Nephron progenitor cell (in vitro differentiated cells): Measurements from ENCODE around the gene HOXC12.

ENCODE experiments used
- DNase-seq: peaks from one replicate; pipeline ENCODE4 v3.0.0; 2021
- H3K27ac Mint-ChIP-seq: 2 replicates; pipeline ENCODE4 v1.8.0; 2021; ENCODE audit warnings: mild to moderate bottlenecking, moderate library complexity, mixed read lengths
- H3K27me3 Mint-ChIP-seq: 2 replicates; pipeline ENCODE4 v1.8.0; 2021; ENCODE audit warnings: mild to moderate bottlenecking, low read depth, mixed read lengths; ENCODE audit not compliant: poor library complexity
- H3K36me3 Mint-ChIP-seq: 2 replicates; pipeline ENCODE4 v1.8.0; 2021; ENCODE audit warnings: low read depth, mixed read lengths
- H3K4me1 Mint-ChIP-seq: 2 replicates; pipeline ENCODE4 v1.8.0; 2021; ENCODE audit warnings: mixed read lengths
- H3K4me3 Mint-ChIP-seq: 2 replicates; pipeline ENCODE4 v1.8.0; 2021; ENCODE audit warnings: mild to moderate bottlenecking, moderate library complexity, mixed read lengths
- H3K9me3 Mint-ChIP-seq: 2 replicates; pipeline ENCODE4 v1.8.0; 2021; ENCODE audit warnings: mild to moderate bottlenecking, moderate library complexity, mixed read lengths
- TF ChIP-seq, protein P1 (sequence below): fragments of 200-600 bp; sonication (generic); IDR thresholded peaks from 2 replicates; pipeline ENCODE4 v1.5.0; 2021; ENCODE audit warnings: antibody characterized with exemption

Gene HOXC12

DNA sequence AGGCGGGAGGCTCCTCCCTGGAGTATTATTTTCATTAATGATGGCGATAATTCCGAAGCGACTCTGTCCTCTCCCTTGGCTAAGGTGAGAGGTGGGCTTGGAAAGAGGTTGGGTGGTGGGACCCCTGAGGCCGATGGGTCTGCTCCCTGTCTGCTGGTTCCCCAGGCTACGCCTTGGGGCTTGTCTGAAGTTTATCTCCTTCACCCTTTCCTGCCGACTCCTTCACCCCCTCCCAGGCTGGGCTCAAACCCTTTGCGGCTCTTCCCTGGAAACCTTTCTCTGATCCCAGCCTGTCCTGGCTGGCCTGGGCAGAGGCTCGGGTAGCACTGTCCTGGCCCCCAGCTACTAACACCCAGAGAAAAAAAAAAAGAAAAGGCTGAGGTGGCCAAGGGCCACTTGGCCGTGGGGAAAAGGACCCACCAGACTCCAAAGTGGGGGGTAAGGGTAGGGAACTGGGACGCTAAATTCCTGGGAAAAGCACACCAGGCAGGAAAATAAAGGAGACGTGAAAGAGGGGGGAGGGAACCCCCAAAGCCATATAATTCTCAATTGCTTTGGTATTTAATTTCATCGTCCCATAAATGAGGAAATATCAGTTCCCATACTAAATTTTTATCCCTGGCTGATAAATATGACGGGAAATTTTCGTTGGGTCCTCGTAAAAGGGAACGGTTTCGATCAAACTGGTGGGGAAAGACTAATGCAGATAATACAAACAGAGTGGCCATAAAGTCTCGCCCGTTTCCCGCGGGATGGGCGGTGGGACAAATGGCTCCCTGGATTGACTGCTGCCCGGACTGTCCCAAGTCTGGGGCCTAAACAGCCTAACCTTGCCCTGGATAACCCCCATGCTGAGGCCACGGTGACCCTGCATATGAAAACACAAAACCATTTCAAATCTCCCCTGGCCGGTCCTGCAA is 28.2 kb downstream of the HOXC12 start:
- peaks cover 18% of the 10 kb centered on the region for H3K36me3 Mint-ChIP-seq
- H3K9me3 Mint-ChIP-seq, result no peaks in the 10 kb centered on the region
- DNase-seq, result no peak
- H3K27ac Mint-ChIP-seq, result peak overlapping the region; percentile 95
- TF ChIP-seq, protein P1, sequence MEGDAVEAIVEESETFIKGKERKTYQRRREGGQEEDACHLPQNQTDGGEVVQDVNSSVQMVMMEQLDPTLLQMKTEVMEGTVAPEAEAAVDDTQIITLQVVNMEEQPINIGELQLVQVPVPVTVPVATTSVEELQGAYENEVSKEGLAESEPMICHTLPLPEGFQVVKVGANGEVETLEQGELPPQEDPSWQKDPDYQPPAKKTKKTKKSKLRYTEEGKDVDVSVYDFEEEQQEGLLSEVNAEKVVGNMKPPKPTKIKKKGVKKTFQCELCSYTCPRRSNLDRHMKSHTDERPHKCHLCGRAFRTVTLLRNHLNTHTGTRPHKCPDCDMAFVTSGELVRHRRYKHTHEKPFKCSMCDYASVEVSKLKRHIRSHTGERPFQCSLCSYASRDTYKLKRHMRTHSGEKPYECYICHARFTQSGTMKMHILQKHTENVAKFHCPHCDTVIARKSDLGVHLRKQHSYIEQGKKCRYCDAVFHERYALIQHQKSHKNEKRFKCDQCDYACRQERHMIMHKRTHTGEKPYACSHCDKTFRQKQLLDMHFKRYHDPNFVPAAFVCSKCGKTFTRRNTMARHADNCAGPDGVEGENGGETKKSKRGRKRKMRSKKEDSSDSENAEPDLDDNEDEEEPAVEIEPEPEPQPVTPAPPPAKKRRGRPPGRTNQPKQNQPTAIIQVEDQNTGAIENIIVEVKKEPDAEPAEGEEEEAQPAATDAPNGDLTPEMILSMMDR, result no peak
- H3K4me1 Mint-ChIP-seq, result peaks cover 78% of the 10 kb centered on the region
- peak overlapping the region; percentile 98 for H3K4me3 Mint-ChIP-seq
- H3K27me3 Mint-ChIP-seq, result peaks cover 71% of the 10 kb centered on the region

DNA sequence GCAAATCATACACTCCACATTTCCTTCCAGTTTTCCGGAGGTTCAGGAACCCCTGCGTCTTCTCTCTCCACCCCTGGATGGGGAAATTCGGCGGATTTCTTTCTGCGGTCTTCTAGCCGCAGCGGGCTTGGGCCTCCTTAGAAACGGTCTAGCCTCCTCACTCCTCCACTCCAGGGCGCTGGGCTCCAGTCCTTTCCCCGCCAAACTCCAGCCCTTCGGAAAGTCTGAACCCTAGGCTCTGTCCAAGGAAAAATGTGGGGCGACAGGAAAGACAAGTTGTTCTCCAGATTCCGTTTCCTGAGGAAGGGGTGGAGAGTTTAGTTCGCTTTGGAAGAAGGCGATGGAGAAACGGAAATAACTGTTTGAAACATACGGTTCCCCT is 28.9 kb downstream of the HOXC12 start:
- H3K27ac Mint-ChIP-seq, result peak overlapping the region; percentile 95
- peaks cover 64% of the 10 kb centered on the region for H3K27me3 Mint-ChIP-seq
- H3K4me1 Mint-ChIP-seq, result peaks cover 78% of the 10 kb centered on the region
- peak overlapping the region; percentile 98 for H3K4me3 Mint-ChIP-seq
- peaks cover 24% of the 10 kb centered on the region for H3K36me3 Mint-ChIP-seq
- DNase-seq, result no peak
- TF ChIP-seq, protein P1, result no peak
- no peaks in the 10 kb centered on the region for H3K9me3 Mint-ChIP-seq

DNA sequence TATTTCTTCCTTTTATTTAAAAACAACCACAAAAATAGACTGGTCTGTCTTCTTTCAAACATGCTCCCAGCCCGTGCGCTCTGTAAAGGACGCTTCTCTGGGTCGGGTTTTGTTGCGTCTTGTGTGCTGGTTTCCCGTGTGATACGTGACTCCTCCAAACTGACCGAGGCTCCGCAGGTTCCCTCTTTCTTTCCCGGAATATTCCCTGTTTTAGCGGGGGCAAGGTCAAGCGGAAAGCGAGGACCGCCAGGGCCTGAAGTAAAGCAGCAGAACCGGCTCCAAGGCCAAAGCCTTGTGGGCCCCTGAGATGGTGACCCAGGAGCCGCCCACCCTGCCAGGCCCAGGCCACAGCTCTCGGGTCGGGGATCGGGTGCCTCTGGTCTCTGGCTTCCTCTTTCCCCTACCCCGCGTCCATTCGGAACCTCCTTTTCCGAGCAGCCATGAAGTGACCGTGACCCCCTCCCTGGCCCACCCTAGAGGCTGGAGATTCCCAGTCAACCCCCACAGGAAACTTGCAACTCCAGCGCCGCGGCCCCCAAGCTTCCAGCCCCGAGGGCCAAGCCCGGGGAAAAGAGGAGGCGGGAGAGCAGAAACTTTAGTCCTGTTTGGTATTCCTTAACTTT is 29.4 kb downstream of the HOXC12 start:
- TF ChIP-seq, protein P1, result no peak
- peaks cover 59% of the 10 kb centered on the region for H3K27me3 Mint-ChIP-seq
- no peaks in the 10 kb centered on the region for H3K9me3 Mint-ChIP-seq
- H3K4me1 Mint-ChIP-seq, result peaks cover 78% of the 10 kb centered on the region
- no peak for DNase-seq
- peak overlapping the region; percentile 98 for H3K4me3 Mint-ChIP-seq
- peaks cover 28% of the 10 kb centered on the region for H3K36me3 Mint-ChIP-seq
- H3K27ac Mint-ChIP-seq, result peak overlapping the region; percentile 95

DNA sequence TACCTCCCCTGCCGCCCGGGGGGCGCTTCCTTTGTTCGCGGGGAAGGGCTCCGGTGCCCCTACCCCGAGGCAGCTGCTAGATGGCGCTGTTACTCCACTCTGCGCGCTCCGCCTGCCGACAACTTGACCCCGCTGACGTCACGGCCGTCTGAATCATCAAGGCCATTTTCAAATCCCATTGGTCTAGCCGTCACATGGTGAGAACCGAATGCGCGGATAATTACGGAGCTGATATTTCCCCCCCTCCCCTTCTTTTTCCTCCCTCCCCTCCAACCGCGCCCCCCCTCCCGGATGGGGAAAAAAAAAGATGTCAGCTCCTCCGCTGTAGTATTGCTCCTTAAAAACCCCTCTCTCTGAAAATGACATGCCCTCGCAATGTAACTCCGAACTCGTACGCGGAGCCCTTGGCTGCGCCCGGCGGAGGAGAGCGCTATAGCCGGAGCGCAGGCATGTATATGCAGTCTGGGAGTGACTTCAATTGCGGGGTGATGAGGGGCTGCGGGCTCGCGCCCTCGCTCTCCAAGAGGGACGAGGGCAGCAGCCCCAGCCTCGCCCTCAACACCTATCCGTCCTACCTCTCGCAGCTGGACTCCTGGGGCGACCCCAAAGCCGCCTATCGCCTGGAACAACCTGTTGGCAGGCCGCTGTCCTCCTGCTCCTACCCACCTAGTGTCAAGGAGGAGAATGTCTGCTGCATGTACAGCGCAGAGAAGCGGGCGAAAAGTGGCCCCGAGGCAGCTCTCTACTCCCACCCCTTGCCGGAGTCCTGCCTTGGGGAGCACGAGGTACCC is 30.4 kb downstream of the HOXC12 start, which contains the start of gene HOXC10:
TSS of gene HOXC10 (plus strand) at position 246 of the 791 bp plus-strand sequence. CDS start at position 360, 114 bp downstream.
- Mint-ChIP-seq H3K27ac (peak within 1 kb of the TSS; percentile 96), H3K9me3 (no peaks in the 10 kb centered on the region), H3K27me3 (peaks cover 49% of the 10 kb centered on the region), H3K36me3 (peaks cover 38% of the 10 kb centered on the region), H3K4me3 (peak within 1 kb of the TSS; percentile 98), H3K4me1 (peaks cover 78% of the 10 kb centered on the region)
- TF ChIP-seq, protein P1, result peak; percentile 60
- DNase-seq, result peak; percentile 98

DNA sequence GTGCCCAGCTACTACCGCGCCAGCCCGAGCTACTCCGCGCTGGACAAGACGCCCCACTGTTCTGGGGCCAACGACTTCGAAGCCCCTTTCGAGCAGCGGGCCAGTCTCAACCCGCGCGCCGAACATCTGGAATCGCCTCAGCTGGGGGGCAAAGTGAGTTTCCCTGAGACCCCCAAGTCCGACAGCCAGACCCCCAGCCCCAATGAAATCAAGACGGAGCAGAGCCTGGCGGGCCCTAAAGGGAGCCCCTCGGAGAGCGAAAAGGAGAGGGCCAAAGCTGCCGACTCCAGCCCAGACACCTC is 30.9 kb downstream of the HOXC12 start:
- no peak for DNase-seq
- Mint-ChIP-seq H3K9me3 (no peaks in the 10 kb centered on the region), H3K27me3 (peaks cover 48% of the 10 kb centered on the region), H3K36me3 (peaks cover 44% of the 10 kb centered on the region), H3K4me1 (peaks cover 78% of the 10 kb centered on the region), H3K4me3 (peak overlapping the region; percentile 98), H3K27ac (peak overlapping the region; percentile 96)
- TF ChIP-seq, protein P1, result no peak
